H9 (cell line): ENCODE results near the gene AJAP1. TPM values are rescaled to one million over a fixed set of nuclear protein-coding genes. Genes with fewer than 3 reads are reported as not detected.

ENCODE experiments used
- DNase-seq: peaks from one replicate; pipeline ENCODE4 v3.0.0-alpha.2; 2017
- H2AFZ ChIP-seq: one replicate; pipeline ENCODE4 v1.6.1; 2013; ENCODE audit warnings: mild to moderate bottlenecking, low read length, control low read depth, moderate library complexity
- H2AK5ac ChIP-seq: 2 replicates; pipeline ENCODE4 v1.6.1; 2013; ENCODE audit warnings: low read length, control low read depth, mixed read lengths; ENCODE audit not compliant: insufficient read length
- H2BK120ac ChIP-seq: one replicate; pipeline ENCODE4 v1.6.1; 2013; ENCODE audit warnings: low read depth, mild to moderate bottlenecking, low read length, control low read depth, inconsistent platforms; ENCODE audit not compliant: poor library complexity, severe bottlenecking
- H2BK12ac ChIP-seq: 2 replicates; pipeline ENCODE4 v1.6.1; 2013; ENCODE audit warnings: low read length, control low read depth, mixed read lengths, low read depth; ENCODE audit not compliant: insufficient read length
- H2BK15ac ChIP-seq: 2 replicates; pipeline ENCODE4 v1.6.1; 2013; ENCODE audit warnings: low read depth, low read length, control low read depth
- H2BK20ac ChIP-seq: one replicate; pipeline ENCODE4 v1.6.1; 2013; ENCODE audit warnings: low read depth, mild to moderate bottlenecking, low read length, control low read depth, inconsistent platforms; ENCODE audit not compliant: poor library complexity, severe bottlenecking
- H2BK5ac ChIP-seq: 2 replicates; pipeline ENCODE4 v1.6.1; 2013; ENCODE audit warnings: low read length, control low read depth, mixed read lengths; ENCODE audit not compliant: insufficient read length
- H3K14ac ChIP-seq: 2 replicates; pipeline ENCODE4 v1.6.1; 2013; ENCODE audit warnings: low read length, control low read depth; ENCODE audit not compliant: insufficient read depth
- H3K18ac ChIP-seq: 2 replicates; pipeline ENCODE4 v1.6.1; 2013; ENCODE audit warnings: low read depth, mild to moderate bottlenecking, mixed read lengths, low read length, control low read depth; ENCODE audit not compliant: insufficient read length
- H3K23ac ChIP-seq: 2 replicates; pipeline ENCODE4 v1.6.1; 2013; ENCODE audit warnings: low read length, control low read depth, mixed read lengths, low read depth; ENCODE audit not compliant: insufficient read length
- H3K23me2 ChIP-seq: 2 replicates; pipeline ENCODE4 v1.6.1; 2013; ENCODE audit warnings: low read depth, mild to moderate bottlenecking, mixed read lengths, low read length, control low read depth; ENCODE audit not compliant: insufficient read length, poor library complexity, severe bottlenecking
- H3K27ac ChIP-seq: 2 replicates; pipeline ENCODE4 v1.5.1; 2013; ENCODE audit warnings: low read length, control low read depth, mixed read lengths, low read depth; ENCODE audit not compliant: insufficient read length
- H3K27me3 ChIP-seq: 2 replicates; pipeline ENCODE4 v1.6.1; 2013; ENCODE audit warnings: low read length, control low read depth, inconsistent platforms; ENCODE audit not compliant: insufficient read depth
- H3K4ac ChIP-seq: 2 replicates; pipeline ENCODE4 v1.6.1; 2013; ENCODE audit warnings: low read depth, mild to moderate bottlenecking, control low read depth, inconsistent platforms, low read length, moderate library complexity
- H3K4me1 ChIP-seq: 2 replicates; pipeline ENCODE4 v1.6.1; 2013; ENCODE audit warnings: low read length, control low read depth, inconsistent platforms; ENCODE audit not compliant: insufficient read depth
- H3K4me2 ChIP-seq: 2 replicates; pipeline ENCODE4 v1.6.1; 2013; ENCODE audit warnings: low read length, control low read depth, mixed read lengths; ENCODE audit not compliant: insufficient read length, insufficient read depth
- H3K56ac ChIP-seq: 2 replicates; pipeline ENCODE4 v1.6.1; 2013; ENCODE audit warnings: low read depth, mild to moderate bottlenecking, mixed read lengths, low read length, control low read depth; ENCODE audit not compliant: insufficient read length
- H3K79me1 ChIP-seq: 2 replicates; pipeline ENCODE4 v1.6.1; 2013; ENCODE audit warnings: low read depth, mild to moderate bottlenecking, moderate library complexity, low read length, control low read depth, inconsistent platforms; ENCODE audit not compliant: insufficient read depth, poor library complexity, severe bottlenecking
- H3K79me2 ChIP-seq: 2 replicates; pipeline ENCODE4 v1.6.1; 2013; ENCODE audit warnings: low read length, control low read depth, inconsistent platforms; ENCODE audit not compliant: insufficient read depth
- H3K9ac ChIP-seq: 2 replicates; pipeline ENCODE4 v1.6.1; 2013; ENCODE audit warnings: low read length, control low read depth, mixed read lengths; ENCODE audit not compliant: insufficient read length; ENCODE audit errors: extremely low read depth
- H3K9me3 ChIP-seq: one replicate; pipeline ENCODE4 v1.6.1; 2013; ENCODE audit warnings: low read depth, low read length, inconsistent platforms; ENCODE audit not compliant: control insufficient read depth
- H3T11ph ChIP-seq: one replicate; pipeline ENCODE4 v1.6.1; 2013; ENCODE audit warnings: mild to moderate bottlenecking, low read length, control low read depth, inconsistent platforms
- H4K20me1 ChIP-seq: one replicate; pipeline ENCODE4 v1.6.1; 2013; ENCODE audit not compliant: control insufficient read depth, insufficient read length, insufficient read depth
- H4K5ac ChIP-seq: 2 replicates; pipeline ENCODE4 v1.6.1; 2013; ENCODE audit warnings: low read depth, mild to moderate bottlenecking, mixed read lengths, low read length, control low read depth; ENCODE audit not compliant: insufficient read length
- H4K8ac ChIP-seq: replicated peaks from 2 replicates; pipeline ENCODE4 v1.6.1; 2013; ENCODE audit warnings: low read length, control low read depth, mixed read lengths, low read depth; ENCODE audit not compliant: insufficient read length
- H4K91ac ChIP-seq: 2 replicates; pipeline ENCODE4 v1.6.1; 2013; ENCODE audit warnings: low read depth, mild to moderate bottlenecking, moderate library complexity, mixed read lengths, low read length, control low read depth; ENCODE audit not compliant: insufficient read length
- H3K27ac Mint-ChIP-seq, 3 experiments: 2 replicates in 2 of 3; 3 replicates in 1 of 3; pipeline ENCODE4 v1.8.0; 2020 to 2021; ENCODE audit warnings: mixed read lengths in 3 of 3, mild to moderate bottlenecking in 1 of 3, moderate library complexity in 1 of 3
- H3K27me3 Mint-ChIP-seq: 2 replicates; pipeline ENCODE4 v1.8.0; 2021; ENCODE audit warnings: low read depth, mild to moderate bottlenecking, moderate library complexity, mixed read lengths
- H3K36me3 Mint-ChIP-seq, 3 experiments: 2 replicates in 2 of 3; 3 replicates in 1 of 3; pipeline ENCODE4 v1.8.0; 2020 to 2021; ENCODE audit warnings: low read depth in 3 of 3, mixed read lengths in 3 of 3; ENCODE audit not compliant: insufficient read depth in 1 of 3
- H3K4me1 Mint-ChIP-seq, 2 experiments: 2 replicates each; pipeline ENCODE4 v1.8.0; 2020; ENCODE audit warnings: mixed read lengths in 2 of 2
- H3K4me3 Mint-ChIP-seq, 2 experiments: 2 replicates in 1 of 2; 3 replicates in 1 of 2; pipeline ENCODE4 v1.8.0; 2020 to 2021; ENCODE audit warnings: mild to moderate bottlenecking in 2 of 2, mixed read lengths in 2 of 2, moderate library complexity in 1 of 2
- H3K9me3 Mint-ChIP-seq, 2 experiments: 2 replicates in 1 of 2; 3 replicates in 1 of 2; pipeline ENCODE4 v1.8.0; 2020; ENCODE audit warnings: mild to moderate bottlenecking in 2 of 2, mixed read lengths in 2 of 2, moderate library complexity in 1 of 2
- CTCF ChIP-seq: fragments of 200-600 bp; sonication (generic); conservative IDR thresholded peaks from 3 replicates; pipeline ENCODE4 v1.8.0; 2021; ENCODE audit warnings: antibody characterized with exemption, mild to moderate bottlenecking
- WGBS: extraction: QIAGEN DNeasy Blood & Tissue Kit; methylation state at CpG from one replicate; pipeline ENCODE4 v1.1.7; 2013; ENCODE audit warnings: missing lambda C conversion rate, low lambda C conversion rate, mixed read lengths; ENCODE audit not compliant: insufficient read length; ENCODE audit errors: extremely low coverage; 5-methylcytosine and 5-hydroxymethylcytosine counted together
- total RNA-seq: library from RNA; stranded (reverse); gene quantifications from 2 replicates; pipeline ENCODE4 v1.2.1, GENCODE V29; 2021

Gene AJAP1
- total RNA-seq, 1 experiment from 2014 or later = 8.6 TPM

- H3K4me1 Mint-ChIP-seq = peaks cover 17 to 27% of the 10 kb centered on the region in 2 experiments
- H3K27me3 Mint-ChIP-seq = peaks cover 12% of the 10 kb centered on the region
- Histone ChIP-seq H3K18ac (no peak overlapping the region), H3K9ac (no peak overlapping the region), H3K23ac (no peak overlapping the region), H3K14ac (no peak overlapping the region), H2AFZ (no peak overlapping the region), H2BK12ac (no peak overlapping the region), H4K91ac (no peak overlapping the region), H4K5ac (no peak overlapping the region), H3T11ph (no peak overlapping the region), H3K23me2 (no peaks in the 10 kb centered on the region), H3K4me1 (no peaks in the 10 kb centered on the region), H4K8ac (no peak overlapping the region), H2BK5ac (no peak overlapping the region), H3K4me2 (no peak overlapping the region), H2BK120ac (no peak overlapping the region), H2BK15ac (no peak overlapping the region), H2BK20ac (no peak overlapping the region), H2AK5ac (no peak overlapping the region), H3K4ac (no peak overlapping the region), H3K27ac (no peak overlapping the region), H3K56ac (no peak overlapping the region), H3K9me3 (no peaks in the 10 kb centered on the region), H3K79me1 (no peaks in the 10 kb centered on the region), H3K79me2 (no peaks in the 10 kb centered on the region), H3K27me3 (no peaks in the 10 kb centered on the region), H4K20me1 (no peaks in the 10 kb centered on the region)
- no peak for TF ChIP-seq CTCF
- H3K4me3 Mint-ChIP-seq = no peak overlapping the region
- no CpG with 5 or more reads among the region's 16 CpGs for WGBS
- peaks cover 0 to 2% (median 0%) of the 10 kb centered on the region in 3 experiments; a peak in 2 of 7 replicates for H3K36me3 Mint-ChIP-seq
- no peaks in the 10 kb centered on the region; a peak in 1 of 5 replicates for H3K9me3 Mint-ChIP-seq
- no peak for DNase-seq
- H3K27ac Mint-ChIP-seq = no peak overlapping the region
These were observed 48.5 kb downstream of the AJAP1 start for GRCh38 chr1:4702932-4703331.
